Fibroblast of upper back skin (primary cell): ENCODE measurements around the gene DEFB128.

Source experiments
- DNase-seq: peaks from one replicate; pipeline ENCODE4 v3.0.0-alpha.2; 2013

The DEFB128 gene

DNA sequence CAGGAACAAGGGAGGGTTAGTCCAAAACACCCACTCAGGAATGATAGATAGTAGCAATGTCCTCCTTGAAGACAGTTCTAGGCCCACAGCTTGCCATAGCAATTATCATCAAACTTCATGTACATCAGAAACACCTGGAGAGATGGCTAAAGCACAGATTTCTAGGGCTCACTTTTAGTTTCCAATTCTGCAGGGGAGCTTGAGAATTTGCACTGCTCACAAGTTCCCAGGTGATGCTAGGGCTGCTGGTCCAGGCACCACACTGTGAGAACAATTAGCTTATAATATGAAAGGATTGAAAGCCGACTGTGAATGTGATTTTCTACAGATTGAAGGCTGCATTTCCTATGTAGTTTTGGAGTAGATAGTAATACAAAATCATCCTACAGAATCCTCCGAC lies 43.6 kb downstream of the DEFB128 start:
- DNase-seq = no peak

GRCh38 chr20:142290-142689 lies 47.2 kb downstream of the DEFB128 start, which contains the start of gene DEFB126:
TSS of gene DEFB126 (plus strand) at chr20:142590. CDS start at chr20:142629, 39 bp downstream.
- no peak for DNase-seq
